PC-3 (cell line): ENCODE results near the gene EFR3B.

Experiments used
- CTCF ChIP-seq: fragments of 300-600 bp; sonication (generic); conservative IDR thresholded peaks from 2 replicates; pipeline ENCODE4 v1.5.1; 2017; ENCODE audit warnings: antibody characterized with exemption, low read depth, mild to moderate bottlenecking, low read length
- EZH2 ChIP-seq: fragments of 300-600 bp; sonication (generic); IDR thresholded peaks from one replicate; pipeline ENCODE4 v1.6.1; 2017; ENCODE audit warnings: antibody characterized with exemption, mild to moderate bottlenecking, low read length; ENCODE audit not compliant: unreplicated experiment

GRCh38 chr2:25054720-25055119 lies 12.8 kb downstream of the EFR3B start:
- no peak; the same call in 1 of the 2 replicates for TF ChIP-seq CTCF
- no peak for TF ChIP-seq EZH2
